HCT116 (cell line): ENCODE results near the gene APC2. TPM values are rescaled to one million over a fixed set of nuclear protein-coding genes. Genes with fewer than 3 reads are reported as not detected.

Experiments
- ATAC-seq: fragments of 200-7000 bp; cut with Tn5 transposase; 2 replicates; pipeline ENCODE4 v1.9.1; 2020; ENCODE audit warnings: mild to moderate bottlenecking, moderate library complexity
- BruUV-seq: library from RNA; stranded (reverse); fragments of 400-500 nt; replicated peaks from 2 replicates; lab custom pipeline; 2021; lab: Mats Ljungman, UMichigan
- CTCF ChIA-PET: fragments of 300-600 bp; sonication (Branson Sonifier 250); formaldehyde crosslinking; loops from one replicate; lab custom pipeline; 2021; ENCODE audit warnings: antibody characterized with exemption; lab: Charles Lee
- POLR2A ChIA-PET: fragments of 300-600, 350-600 bp; sonication (Branson Sonifier 250); formaldehyde crosslinking; loops from one replicate; lab custom pipeline; 2021; ENCODE audit warnings: antibody characterized with exemption; lab: Charles Lee
- RAD21 ChIA-PET, 2 experiments: fragments of 300-600 bp; sonication (Branson Sonifier 250); formaldehyde crosslinking; loops; one replicate each; lab custom pipeline; 2023; ENCODE audit warnings: low total read pairs in 2 of 2; ENCODE audit not compliant: uncharacterized antibody in 2 of 2, unreplicated experiment in 2 of 2, low non-redundant PET in 1 of 2; lab: Charles Lee
- DNase-seq: peaks from one replicate; pipeline ENCODE4 v3.0.0-alpha.2; 2010; ENCODE audit warnings: low read depth, low spot score
- H2AFZ ChIP-seq: fragments of 200-600 bp; shearing (Covaris generic), sonication (generic); 2 replicates; pipeline ENCODE4 v1.6.1; 2017; ENCODE audit warnings: low read depth, mixed run types, mixed read lengths, antibody characterized with exemption, low read length; ENCODE audit not compliant: poor library complexity, severe bottlenecking
- H3K27ac ChIP-seq: 2 replicates; pipeline ENCODE4 v1.5.1; 2012; ENCODE audit warnings: low read depth, low read length
- H3K27me3 ChIP-seq: fragments of 200-600 bp; sonication (generic); 2 replicates; pipeline ENCODE4 v1.6.1; 2016; ENCODE audit warnings: mixed run types, low read length, mixed read lengths; ENCODE audit not compliant: insufficient read depth
- H3K36me3 ChIP-seq, 2 experiments: fragments of 200-500 bp in 1 of 2; fragments of 200-600 bp in 1 of 2; sonication (Bioruptor generic) in 1 of 2; sonication (generic) in 1 of 2; 2 replicates each; pipeline versions ENCODE4 v1.5.1 to v1.6.1; 2014 to 2016; ENCODE audit warnings: low read length in 2 of 2, inconsistent platforms in 1 of 2, mixed read lengths in 1 of 2, mixed run types in 1 of 2; ENCODE audit not compliant: insufficient read depth in 2 of 2, control insufficient read depth in 1 of 2
- H3K4me1 ChIP-seq, 2 experiments: fragments of 200-600 bp in 1 of 2; sonication (generic) in 1 of 2; 2 replicates each; pipeline versions ENCODE4 v1.5.1 to v1.6.1; 2012 to 2017; ENCODE audit warnings: low read length in 2 of 2, inconsistent platforms in 1 of 2, mild to moderate bottlenecking in 1 of 2, mixed read lengths in 1 of 2, mixed run types in 1 of 2, moderate library complexity in 1 of 2; ENCODE audit not compliant: insufficient read depth in 2 of 2, control insufficient read depth in 1 of 2
- H3K4me2 ChIP-seq: fragments of 200-600 bp; sonication (generic); 2 replicates; pipeline ENCODE4 v1.6.1; 2017; ENCODE audit warnings: mixed run types, low read length, mixed read lengths
- H3K4me3 ChIP-seq, 2 experiments: fragments of 200-600 bp in 1 of 2; sonication (generic) in 1 of 2; replicated peaks in 1 of 2; 2 replicates each; pipeline ENCODE4 v1.5.1; 2011 to 2016; ENCODE audit warnings: low read length in 2 of 2, control low read depth in 1 of 2, low read depth in 1 of 2, mild to moderate bottlenecking in 1 of 2, mixed read lengths in 1 of 2, mixed run types in 1 of 2
- H3K79me2 ChIP-seq: fragments of 200-600 bp; sonication (generic); 2 replicates; pipeline ENCODE4 v1.6.1; 2017; ENCODE audit warnings: mild to moderate bottlenecking, mixed run types, low read length, moderate library complexity, mixed read lengths; ENCODE audit not compliant: insufficient read depth
- H3K9ac ChIP-seq: fragments of 200-600 bp; sonication (generic); 2 replicates; pipeline ENCODE4 v1.6.1; 2016; ENCODE audit warnings: low read length, mixed read lengths
- H3K9me2 ChIP-seq: fragments of 200-600 bp; sonication (generic), shearing (Covaris generic); 2 replicates; pipeline ENCODE4 v1.6.1; 2017; ENCODE audit warnings: mixed run types, mild to moderate bottlenecking, moderate library complexity; ENCODE audit not compliant: insufficient read depth
- H3K9me3 ChIP-seq, 2 experiments: fragments of 200-500 bp in 1 of 2; fragments of 200-600 bp in 1 of 2; sonication (Bioruptor generic) in 1 of 2; sonication (generic) in 1 of 2; 2 replicates each; pipeline ENCODE4 v1.6.1; 2014 to 2017; ENCODE audit warnings: low read length in 2 of 2, mixed read lengths in 2 of 2, inconsistent platforms in 1 of 2, low read depth in 1 of 2, mild to moderate bottlenecking in 1 of 2, mixed run types in 1 of 2, moderate library complexity in 1 of 2; ENCODE audit not compliant: control insufficient read depth in 1 of 2, insufficient read depth in 1 of 2
- H4K20me1 ChIP-seq: fragments of 200-600 bp; sonication (generic), shearing (Covaris generic); 2 replicates; pipeline ENCODE4 v1.6.1; 2017; ENCODE audit warnings: mixed run types, mild to moderate bottlenecking, moderate library complexity; ENCODE audit not compliant: insufficient read depth
- CBX3 ChIP-seq: IDR thresholded peaks from 2 replicates; pipeline ENCODE4 v1.6.1; 2012; ENCODE audit warnings: low read depth
- CEBPB ChIP-seq: IDR thresholded peaks from 2 replicates; pipeline ENCODE4 v1.6.1; 2012; ENCODE audit warnings: low read depth
- CTCF ChIP-seq, 3 experiments: fragments of 200-600 bp in 1 of 3; sonication (generic) in 1 of 3; IDR thresholded peaks in 2 of 3; conservative IDR thresholded peaks in 1 of 3; 2 replicates each; pipeline ENCODE4 v1.5.1; 2012 to 2017; ENCODE audit warnings: low read depth in 2 of 3, low read length in 2 of 3, antibody characterized with exemption in 1 of 3, borderline replicate concordance in 1 of 3, control low read depth in 1 of 3, mild to moderate bottlenecking in 1 of 3, mixed read lengths in 1 of 3, mixed run types in 1 of 3, moderate library complexity in 1 of 3; ENCODE audit not compliant: insufficient read depth in 1 of 3
- EGR1 ChIP-seq: IDR thresholded peaks from 2 replicates; pipeline ENCODE4 v1.6.1; 2012; ENCODE audit warnings: low read depth
- EZH2phosphoT487 ChIP-seq: fragments of 200-600 bp; IDR thresholded peaks from 2 replicates; pipeline ENCODE4 v1.6.1; 2018; ENCODE audit warnings: antibody characterized with exemption, borderline replicate concordance
- FOSL1 ChIP-seq: IDR thresholded peaks from 2 replicates; pipeline ENCODE4 v1.6.1; 2012; ENCODE audit warnings: low read depth
- JUND ChIP-seq: IDR thresholded peaks from 2 replicates; pipeline ENCODE4 v1.6.1; 2012
- MAX ChIP-seq: IDR thresholded peaks from 2 replicates; pipeline ENCODE4 v1.6.1; 2012
- POLR2A ChIP-seq: IDR thresholded peaks from 2 replicates; pipeline ENCODE4 v1.7.0; 2011; ENCODE audit warnings: borderline replicate concordance; ENCODE audit not compliant: insufficient read depth, insufficient read length; ENCODE audit errors: extremely low read depth
- POLR2AphosphoS5 ChIP-seq: IDR thresholded peaks from 2 replicates; pipeline ENCODE4 v1.6.1; 2011; ENCODE audit warnings: mild to moderate bottlenecking, low read depth, low read length, moderate library complexity
- RAD21 ChIP-seq: IDR thresholded peaks from 2 replicates; pipeline ENCODE4 v1.6.1; 2012; ENCODE audit warnings: low read depth, mild to moderate bottlenecking
- REST ChIP-seq: IDR thresholded peaks from 2 replicates; pipeline ENCODE4 v1.6.1; 2012; ENCODE audit warnings: low read depth
- SIN3A ChIP-seq: IDR thresholded peaks from 2 replicates; pipeline ENCODE4 v1.6.1; 2012; ENCODE audit warnings: low read depth
- SRF ChIP-seq: IDR thresholded peaks from 2 replicates; pipeline ENCODE4 v1.6.1; 2012; ENCODE audit warnings: low read depth
- TCF7L2 ChIP-seq: IDR thresholded peaks from 2 replicates; pipeline ENCODE4 v1.7.0; 2011; ENCODE audit warnings: borderline replicate concordance, inconsistent platforms; ENCODE audit not compliant: insufficient read depth, insufficient read length; ENCODE audit errors: extremely low read depth
- YY1 ChIP-seq: IDR thresholded peaks from 2 replicates; pipeline ENCODE4 v1.6.1; 2011; ENCODE audit warnings: low read length, low read depth, moderate library complexity, mild to moderate bottlenecking; ENCODE audit not compliant: insufficient replicate concordance; ENCODE audit errors: extremely low read depth
- ZBTB33 ChIP-seq: IDR thresholded peaks from 2 replicates; pipeline ENCODE4 v1.6.1; 2011; ENCODE audit warnings: mild to moderate bottlenecking, low read length, moderate library complexity; ENCODE audit not compliant: insufficient replicate concordance; ENCODE audit errors: extremely low read depth
- ZFX ChIP-seq: fragments of 450-650 bp; IDR thresholded peaks from 2 replicates; pipeline ENCODE4 v1.6.1; 2017
- ZNF274 ChIP-seq: fragments of 200-500 bp; sonication (Bioruptor generic); IDR thresholded peaks from 2 replicates; pipeline ENCODE4 v1.6.1; 2014; ENCODE audit warnings: mild to moderate bottlenecking, low read depth, low read length, inconsistent platforms
- intact Hi-C: fragments of 100-400 bp; cut with micrococcal nuclease; formaldehyde crosslinking; loops from 2 replicates; pipeline ENCODE4 v1.10.0; 2022
- total RNA-seq: library from RNA; stranded (reverse); gene quantifications from one replicate; pipeline ENCODE4 v1.2.1, GENCODE V29; 2021; ENCODE audit not compliant: unreplicated experiment

Gene APC2
- total RNA-seq, 1 experiment from 2014 or later: 1.6 TPM

GRCh38 chr19:1401138-1401888, 48.6 kb upstream of the APC2 start, which contains the start of gene GAMT:
GAMT (minus strand) TSS chr19:1401542; CDS start chr19:1401476, 66 bp downstream.
- peaks cover 12 to 49% of the 10 kb centered on the region in 2 experiments for H3K4me1 ChIP-seq
- H2AFZ ChIP-seq: peak within 1 kb of the TSS; percentile 26
- peak; percentile 75 for ATAC-seq
- H3K27me3 ChIP-seq: no peaks in the 10 kb centered on the region
- ChIA-PET POLR2A (no interaction called here), RAD21 (no interaction called here), CTCF (no interaction called here)
- peak within 1 kb of the TSS; percentile 89 for H3K9ac ChIP-seq
- peak within 1 kb of the TSS; percentile 99 for H3K4me2 ChIP-seq
- peaks cover 0 to 6% of the 10 kb centered on the region in 2 experiments; a peak in 2 of 4 replicates for H3K36me3 ChIP-seq
- H3K27ac ChIP-seq: peak within 1 kb of the TSS; percentile 91
- peak within 1 kb of the TSS; percentile 85 to 96 for H3K4me3 ChIP-seq
- H3K9me2 ChIP-seq: no peaks in the 10 kb centered on the region
- no peak for DNase-seq
- peaks cover 14% of the 10 kb centered on the region for H3K79me2 ChIP-seq
- H3K9me3 ChIP-seq: no peaks in the 10 kb centered on the region
- intact Hi-C loops: loop anchor here (10.0 kb wide), 1 partner anchor 127 kb away; the partner anchor contains the start of gene FAM174C
- BruUV-seq: no TSS peak
- no peaks in the 10 kb centered on the region for H4K20me1 ChIP-seq
- TF ChIP-seq ZBTB33 (no peak), POLR2AphosphoS5 (peak; percentile 85), CBX3 (no peak), SIN3A (0 out of 2 replicates have a peak, but pooled peaks have one; percentile 36), TCF7L2 (no peak), ZNF274 (no peak), YY1 (no peak), CTCF (IDR thresholded peaks at IDR 0.05 in 2 of 3, conservative IDR thresholded peaks at IDR 0.05 in 1 of 3; ENCODE audit: borderline replicate concordance in 1 of 3, insufficient read depth in 1 of 3, low read depth in 2 of 3, low read length in 2 of 3) (peak in 1 of 3 experiments; percentile 44; a peak in 2 of 6 replicates), SRF (no peak), EGR1 (no peak), REST (no peak), FOSL1 (no peak), RAD21 (no peak), MAX (peak; percentile 37; the same call in 1 of the 2 replicates), CEBPB (no peak), ZFX (peak; percentile 74; the same call in 1 of the 2 replicates), EZH2phosphoT487 (no peak), JUND (no peak), POLR2A (peak; percentile 85)
